Fibroblast of pulmonary artery (primary cell): Measurements from ENCODE around the gene CUL3.
A peak's percentile ranks its signal among the peaks of the same experiment; 100 is the strongest.

Experiments used
- DNase-seq: peaks from one replicate; pipeline ENCODE4 v3.0.0-alpha.2; 2010; ENCODE audit warnings: low read depth
- H3K4me3 ChIP-seq: replicated peaks from 2 replicates; pipeline ENCODE4 v1.5.1; 2011; ENCODE audit warnings: low read depth, mild to moderate bottlenecking, control low read depth, low read length, moderate library complexity
- TF ChIP-seq, protein P1 (sequence below): IDR thresholded peaks from 2 replicates; pipeline ENCODE4 v1.5.1; 2011; ENCODE audit warnings: mild to moderate bottlenecking, control low read depth, low read length, inconsistent platforms; ENCODE audit errors: missing control alignments

The CUL3 gene

DNA sequence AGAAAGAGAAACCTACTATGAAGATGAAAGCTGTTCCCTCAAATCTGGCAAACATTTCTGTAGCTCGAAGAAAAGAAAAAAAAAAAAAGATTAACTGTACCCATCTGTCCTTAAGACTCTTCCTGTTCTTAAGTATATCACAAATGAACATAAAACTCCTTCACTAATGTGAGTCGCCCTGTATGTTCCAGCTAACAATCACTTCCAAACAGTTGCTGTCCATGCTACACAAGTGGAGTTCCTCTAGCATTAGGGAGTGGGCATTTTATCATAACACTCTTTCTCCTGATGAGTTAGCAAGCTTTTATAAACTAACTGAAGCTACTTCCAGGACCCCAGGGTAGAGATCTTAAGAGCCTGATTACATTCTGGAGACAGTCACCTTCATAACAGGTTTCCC lies 5.8 kb downstream of the CUL3 start:
- peak; percentile 29 for DNase-seq
- H3K4me3 ChIP-seq: no peak overlapping the region
- TF ChIP-seq, protein P1, sequence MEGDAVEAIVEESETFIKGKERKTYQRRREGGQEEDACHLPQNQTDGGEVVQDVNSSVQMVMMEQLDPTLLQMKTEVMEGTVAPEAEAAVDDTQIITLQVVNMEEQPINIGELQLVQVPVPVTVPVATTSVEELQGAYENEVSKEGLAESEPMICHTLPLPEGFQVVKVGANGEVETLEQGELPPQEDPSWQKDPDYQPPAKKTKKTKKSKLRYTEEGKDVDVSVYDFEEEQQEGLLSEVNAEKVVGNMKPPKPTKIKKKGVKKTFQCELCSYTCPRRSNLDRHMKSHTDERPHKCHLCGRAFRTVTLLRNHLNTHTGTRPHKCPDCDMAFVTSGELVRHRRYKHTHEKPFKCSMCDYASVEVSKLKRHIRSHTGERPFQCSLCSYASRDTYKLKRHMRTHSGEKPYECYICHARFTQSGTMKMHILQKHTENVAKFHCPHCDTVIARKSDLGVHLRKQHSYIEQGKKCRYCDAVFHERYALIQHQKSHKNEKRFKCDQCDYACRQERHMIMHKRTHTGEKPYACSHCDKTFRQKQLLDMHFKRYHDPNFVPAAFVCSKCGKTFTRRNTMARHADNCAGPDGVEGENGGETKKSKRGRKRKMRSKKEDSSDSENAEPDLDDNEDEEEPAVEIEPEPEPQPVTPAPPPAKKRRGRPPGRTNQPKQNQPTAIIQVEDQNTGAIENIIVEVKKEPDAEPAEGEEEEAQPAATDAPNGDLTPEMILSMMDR: no peak

DNA sequence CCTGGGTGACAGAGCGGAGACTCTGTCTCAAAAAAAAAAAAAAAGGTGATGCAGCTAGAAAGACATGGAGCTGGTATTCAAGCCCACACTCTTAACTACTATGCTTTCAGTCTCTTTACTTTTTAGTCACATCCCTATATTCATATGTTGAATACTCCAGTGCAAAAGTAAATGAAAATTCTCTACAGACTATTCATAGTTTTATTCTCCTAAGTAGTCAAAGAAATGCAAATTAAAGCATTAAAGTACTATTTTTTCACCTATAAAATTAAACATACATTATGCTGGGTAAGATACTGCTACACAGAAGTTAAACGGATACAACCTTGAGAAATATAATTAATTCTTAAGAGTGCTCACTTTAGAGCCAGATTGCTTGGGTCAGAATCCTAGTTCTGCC lies 7.6 kb downstream of the CUL3 start:
- TF ChIP-seq, protein P1: no peak
- H3K4me3 ChIP-seq: no peak overlapping the region
- DNase-seq: no peak

GRCh38 chr2:224576088-224576715 lies 9.0 kb downstream of the CUL3 start:
- H3K4me3 ChIP-seq: no peak overlapping the region
- no peak for DNase-seq
- TF ChIP-seq, protein P1: no peak

DNA sequence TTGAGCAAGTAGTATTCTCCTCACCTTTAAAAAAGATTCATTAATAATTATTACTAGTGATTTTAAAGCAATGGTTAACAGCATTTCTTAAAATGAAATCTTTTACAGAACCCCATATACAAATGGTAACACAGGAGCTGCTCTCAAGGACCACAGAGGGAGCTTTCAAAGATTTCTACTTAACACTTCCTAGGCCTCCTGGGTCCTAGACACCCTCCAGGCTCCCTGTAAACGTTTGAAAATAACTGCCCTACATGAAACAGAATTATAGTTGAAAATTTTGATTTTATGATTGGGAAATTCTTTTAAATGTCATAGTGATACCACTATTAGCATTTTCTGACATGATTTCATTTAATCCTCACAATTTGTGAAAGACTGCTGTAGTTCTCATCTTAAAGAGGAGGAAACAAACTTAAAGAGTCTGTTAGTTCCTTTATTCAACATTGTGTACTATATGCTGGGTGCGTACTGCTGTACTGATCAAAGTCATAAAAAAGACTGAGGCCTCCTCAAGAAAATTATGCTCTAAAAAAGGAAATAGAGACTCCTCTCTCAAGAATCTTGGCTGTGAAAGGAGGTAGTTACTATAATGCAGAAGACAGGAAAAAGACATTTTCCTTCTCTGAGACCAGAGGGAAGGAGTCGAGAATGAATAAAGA lies 10.6 kb downstream of the CUL3 start:
- TF ChIP-seq, protein P1: no peak
- no peak for DNase-seq
- H3K4me3 ChIP-seq: no peak overlapping the region

GRCh38 chr2:224573724-224574123 lies 11.4 kb downstream of the CUL3 start:
- no peak overlapping the region for H3K4me3 ChIP-seq
- DNase-seq: no peak
- TF ChIP-seq, protein P1: no peak

DNA sequence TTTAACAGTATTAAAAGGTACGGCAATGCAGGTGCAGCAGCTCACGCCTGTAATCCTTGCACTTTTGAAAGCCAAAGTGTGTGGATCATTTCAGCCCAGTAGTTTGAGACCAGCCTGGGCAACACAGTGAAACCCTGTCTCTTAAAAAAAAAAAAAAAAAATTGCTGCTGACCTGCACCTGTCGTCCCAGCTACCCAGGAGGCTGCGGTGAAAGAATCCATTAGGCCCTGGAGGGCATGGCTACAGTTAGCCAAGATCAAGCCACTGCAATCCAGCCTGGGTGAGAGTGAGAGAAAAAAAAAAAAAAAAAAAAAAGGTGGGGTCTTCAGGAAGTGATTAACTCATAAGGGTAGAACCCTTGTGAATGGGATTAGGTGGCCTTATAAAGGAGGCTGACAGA lies 12.8 kb downstream of the CUL3 start:
- H3K4me3 ChIP-seq: no peak overlapping the region

More for the DNA sequence above, 12.8 kb downstream of the CUL3 start:
- TF ChIP-seq, protein P1: no peak
- no peak for DNase-seq
